ENCODE data around the gene GHR.

The GHR gene

GRCh38 chr5:42653705-42654104 is 230.5 kb downstream of the GHR start:
- TF ChIP-seq TCF12 (IDR thresholded peaks at IDR 0.05; ENCODE audit: low read depth) (no peak), EP300 (IDR thresholded peaks at IDR 0.05; ENCODE audit: borderline replicate concordance) (no peak), CREB1 (IDR thresholded peaks at IDR 0.05; ENCODE audit: low read depth) (no peak), NFIC (IDR thresholded peaks at IDR 0.05) (no peak), ZBTB7A (IDR thresholded peaks at IDR 0.05; ENCODE audit: low read depth) (no peak), TEAD4 (IDR thresholded peaks at IDR 0.05) (no peak), EGR1 (IDR thresholded peaks at IDR 0.05) (no peak), TAF1 (IDR thresholded peaks at IDR 0.05; ENCODE audit: low read depth) (no peak), MAX (IDR thresholded peaks at IDR 0.05) (no peak), REST (IDR thresholded peaks at IDR 0.05; ENCODE audit: low read depth) (no peak), USF1 (IDR thresholded peaks at IDR 0.05) (no peak), CEBPB (IDR thresholded peaks at IDR 0.05) (no peak), YY1 (IDR thresholded peaks at IDR 0.05; ENCODE audit: low read depth) (no peak), FOXM1 (IDR thresholded peaks at IDR 0.05; ENCODE audit: borderline replicate concordance, low read depth) (no peak), RAD21 (IDR thresholded peaks at IDR 0.05; ENCODE audit: low read depth) (no peak)

GRCh38 chr5:42654645-42655044 is 231.4 kb downstream of the GHR start:
- TF ChIP-seq NFIC (IDR thresholded peaks at IDR 0.05) = no peak
- no peak for TF ChIP-seq TAF1 (IDR thresholded peaks at IDR 0.05; ENCODE audit: low read depth)
- no peak for TF ChIP-seq RAD21 (IDR thresholded peaks at IDR 0.05; ENCODE audit: low read depth)
- TF ChIP-seq CREB1 (IDR thresholded peaks at IDR 0.05; ENCODE audit: low read depth) = no peak
- TF ChIP-seq YY1 (IDR thresholded peaks at IDR 0.05; ENCODE audit: low read depth) = no peak
- no peak for TF ChIP-seq USF1 (IDR thresholded peaks at IDR 0.05)
- TF ChIP-seq TCF12 (IDR thresholded peaks at IDR 0.05; ENCODE audit: low read depth) = no peak
- no peak for TF ChIP-seq MAX (IDR thresholded peaks at IDR 0.05)
- no peak for TF ChIP-seq CEBPB (IDR thresholded peaks at IDR 0.05)
- TF ChIP-seq FOXM1 (IDR thresholded peaks at IDR 0.05; ENCODE audit: borderline replicate concordance, low read depth) = no peak
- no peak for TF ChIP-seq REST (IDR thresholded peaks at IDR 0.05; ENCODE audit: low read depth)

- 0 out of 2 replicates have a peak, but pooled peaks have one; percentile 25 for TF ChIP-seq USF1 (IDR thresholded peaks at IDR 0.05)
- no peak for TF ChIP-seq CEBPB (IDR thresholded peaks at IDR 0.05)
These were observed 232.9 kb downstream of the GHR start for GRCh38 chr5:42655982-42656650.

GRCh38 chr5:42656651-42657015 is 233.4 kb downstream of the GHR start:
- no peak for TF ChIP-seq REST (IDR thresholded peaks at IDR 0.05; ENCODE audit: low read depth)
- TF ChIP-seq MAX (IDR thresholded peaks at IDR 0.05) = no peak
